OCI-LY7 (cell line): ENCODE results near the gene DENND4A.

Experiments
- CTCF ChIP-seq: fragments of 200-600 bp; sonication (generic); conservative IDR thresholded peaks from 2 replicates; pipeline ENCODE4 v1.5.1; 2014; ENCODE audit warnings: mild to moderate bottlenecking, antibody characterized with exemption, low read length, moderate library complexity, mixed read lengths
- EZH2phosphoT487 ChIP-seq: fragments of 200-600 bp; sonication (generic); IDR thresholded peaks from 2 replicates; pipeline ENCODE4 v1.6.1; 2018; ENCODE audit warnings: low read depth, borderline replicate concordance, mild to moderate bottlenecking, mixed run types, antibody characterized with exemption, low read length, moderate library complexity, mixed read lengths

- TF ChIP-seq CTCF (no peak), EZH2phosphoT487 (no peak)
Observed at GRCh38 chr15:65795663-65796216, 3.6 kb upstream of the DENND4A start.
